ENCODE measurements around the gene TGFBR3L.
A peak's percentile ranks its signal among the peaks of the same experiment; 100 is the strongest.

The TGFBR3L gene

GRCh38 chr19:7926021-7926726, 11.5 kb downstream of the TGFBR3L start, which contains the start of gene CTXN1 (continued):
- peak; percentile 49; the same call in 1 of the 2 replicates for TF ChIP-seq KLF8 (tag by site-specific recombination; IDR thresholded peaks at IDR 0.05)
- TF ChIP-seq SP7 (tag by site-specific recombination; IDR thresholded peaks at IDR 0.05) = peak; percentile 26; the same call in 1 of the 2 replicates
- TF ChIP-seq ZNF621 (tag by site-specific recombination; IDR thresholded peaks at IDR 0.05) = no peak
- TF ChIP-seq ZNF202 (tag by site-specific recombination; IDR thresholded peaks at IDR 0.05; ENCODE audit: borderline replicate concordance) = no peak
- TF ChIP-seq HIC1 (tag by site-specific recombination; IDR thresholded peaks at IDR 0.05) = no peak

- ChIA-PET CTCF (interaction anchor here (0.6 to 2.2 kb wide), 7 partner anchors 9 to 659 kb away, joined by 3 to 11 read pairs (median 3); partner anchors contain the start of gene TIMM44), POLR2A (interaction anchor here (0.6 to 1.6 kb wide), 8 partner anchors 9 to 951 kb away, joined by 3 to 5 read pairs (median 4); partner anchors contain the start of gene TIMM44)
- Histone ChIP-seq H3K4me3 (ENCODE audit: low read depth, low read length) (no peak overlapping the region), H3K9me3 (ENCODE audit: control insufficient read depth, insufficient read depth, low read depth, low read length) (no peaks in the 10 kb centered on the region), H3K36me3 (ENCODE audit: control insufficient read depth in 2 of 2, insufficient read depth in 1 of 2, low read length in 2 of 2) (peaks cover 6 to 42% of the 10 kb centered on the region in 2 experiments; a peak in 2 of 3 replicates), H3K4me1 (ENCODE audit: control insufficient read depth, insufficient read depth, low read length) (peaks cover 17% of the 10 kb centered on the region), H3K27ac (ENCODE audit: extremely low read depth, low read depth, low read length) (no peak overlapping the region)
- no peak for TF ChIP-seq ZNF501 (tag by site-specific recombination; IDR thresholded peaks at IDR 0.05)
- TF ChIP-seq ZBTB6 (tag by site-specific recombination; IDR thresholded peaks at IDR 0.05) = peak; percentile 85
- TF ChIP-seq ZBTB49 (tag by site-specific recombination; IDR thresholded peaks at IDR 0.05; ENCODE audit: low read depth) = no peak
- TF ChIP-seq GLIS2 (tag by site-specific recombination; IDR thresholded peaks at IDR 0.05) = no peak; the same call in 1 of the 2 replicates
- peak; percentile 84; the same call in 1 of the 2 replicates for TF ChIP-seq ZNF223 (tag by site-specific recombination; IDR thresholded peaks at IDR 0.05)
- TF ChIP-seq ZNF785 (tag by site-specific recombination; IDR thresholded peaks at IDR 0.05) = no peak
- peak; percentile 80 for TF ChIP-seq SCRT2 (tag by site-specific recombination; IDR thresholded peaks at IDR 0.05)
- TF ChIP-seq ZXDB (tag by site-specific recombination; IDR thresholded peaks at IDR 0.05) = no peak
- no peak for TF ChIP-seq ZNF571 (tag by site-specific recombination; IDR thresholded peaks at IDR 0.05)
- peak; percentile 18; the same call in 1 of the 2 replicates for TF ChIP-seq BCL11B (tag by site-specific recombination; IDR thresholded peaks at IDR 0.05; ENCODE audit: low read depth)
- TF ChIP-seq ZNF184 (tag by site-specific recombination; IDR thresholded peaks at IDR 0.05) = no peak
- TF ChIP-seq ZSCAN5A (tag by site-specific recombination; IDR thresholded peaks at IDR 0.05) = no peak
- TF ChIP-seq ZNF623 (tag by site-specific recombination; IDR thresholded peaks at IDR 0.05) = no peak
- TF ChIP-seq BCL6B (tag by site-specific recombination; IDR thresholded peaks at IDR 0.05) = no peak
- peak; percentile 19; the same call in 1 of the 2 replicates for TF ChIP-seq GLIS1 (tag by site-specific recombination; IDR thresholded peaks at IDR 0.05)
- no peak for TF ChIP-seq ZSCAN30 (tag by site-specific recombination; IDR thresholded peaks at IDR 0.05)
- TF ChIP-seq ZIC2 (tag by site-specific recombination; IDR thresholded peaks at IDR 0.05) = peak; percentile 80
- TF ChIP-seq ZBTB26 (tag by site-specific recombination; optimal IDR thresholded peaks at IDR 0.05) = no peak
- TF ChIP-seq ZNF600 (tag by site-specific recombination; IDR thresholded peaks at IDR 0.05) = peak; percentile 88
These were observed 12.3 kb downstream of the TGFBR3L start for GRCh38 chr19:7926727-7927604.
